Skeletal muscle tissue (tissue), 4 donors: Measurements from ENCODE around the gene XKRX. TPM values are rescaled to one million over a fixed set of nuclear protein-coding genes. Genes with fewer than 3 reads are reported as not detected.

ENCODE experiments used
- H3K27ac ChIP-seq: one replicate; pipeline ENCODE4 v1.7.0; 2013; ENCODE audit warnings: mild to moderate bottlenecking, low read depth, low read length, inconsistent platforms
- H3K27me3 ChIP-seq, 3 donors: one replicate each; pipeline ENCODE4 v1.7.0; 2013; ENCODE audit warnings: low read length in 3 of 3; ENCODE audit not compliant: control insufficient read depth in 3 of 3, insufficient read depth in 3 of 3
- H3K36me3 ChIP-seq, 3 donors: one replicate each; pipeline ENCODE4 v1.7.0; 2013; ENCODE audit warnings: low read length in 3 of 3; ENCODE audit not compliant: control insufficient read depth in 3 of 3, insufficient read depth in 3 of 3
- H3K4me1 ChIP-seq, 3 donors: one replicate each; pipeline ENCODE4 v1.7.0; 2013; ENCODE audit warnings: low read length in 3 of 3, mild to moderate bottlenecking in 3 of 3; ENCODE audit not compliant: control insufficient read depth in 3 of 3, insufficient read depth in 3 of 3
- H3K4me3 ChIP-seq, 3 donors: one replicate each; pipeline ENCODE4 v1.7.0; 2013; ENCODE audit warnings: low read length in 3 of 3
- H3K9ac ChIP-seq, 3 donors: one replicate each; pipeline ENCODE4 v1.7.0; 2013; ENCODE audit warnings: low read length in 3 of 3, mild to moderate bottlenecking in 3 of 3, moderate library complexity in 2 of 3, low read depth in 1 of 3
- H3K9me3 ChIP-seq, 3 donors: one replicate each; pipeline ENCODE4 v1.7.0; 2013; ENCODE audit warnings: low read length in 3 of 3; ENCODE audit not compliant: control insufficient read depth in 3 of 3
- total RNA-seq: library from RNA; depleted of rRNA; stranded (reverse); fragments of >200 nt; gene quantifications from one replicate; pipeline ENCODE4 v1.2.3, GENCODE V29; 2014
- donor health status: Osteomylitis.

XKRX gene
- total RNA-seq, 1 donor from 2014 or later = under 0.01 TPM

- Histone ChIP-seq H3K27ac (no peak overlapping the region), H3K4me3 (no peak overlapping the region), H3K9me3 (peaks cover 0 to 2% (median 0%) of the 10 kb centered on the region in 3 donors), H3K4me1 (no peaks in the 10 kb centered on the region), H3K36me3 (no peaks in the 10 kb centered on the region), H3K27me3 (no peaks in the 10 kb centered on the region), H3K9ac (no peak overlapping the region)
Observed at GRCh38 chrX:100905620-100906019, 23.1 kb downstream of the XKRX start.

DNA sequence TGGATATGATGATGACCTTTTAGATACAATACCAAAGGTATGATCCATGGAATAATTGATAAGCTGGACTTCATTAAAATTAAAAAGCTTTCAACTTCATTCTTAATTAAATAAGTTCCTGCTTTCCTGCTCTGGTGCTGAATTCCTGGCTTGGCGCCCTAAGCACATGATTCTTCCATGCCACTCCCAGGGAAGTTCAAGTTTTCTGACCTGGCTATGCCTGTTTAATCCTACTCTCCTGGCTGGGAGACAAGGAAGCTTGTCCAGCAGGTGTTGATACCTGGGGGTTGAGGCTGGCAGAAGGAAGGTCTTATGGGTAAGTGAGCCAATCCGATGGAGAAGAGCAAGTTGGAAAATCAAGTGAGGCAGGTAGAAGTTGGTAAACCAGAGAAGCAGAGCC, 24.3 kb downstream of the XKRX start:
- Histone ChIP-seq H3K9me3 (peaks cover 0 to 2% (median 0%) of the 10 kb centered on the region in 3 donors), H3K4me3 (no peak overlapping the region), H3K27me3 (no peaks in the 10 kb centered on the region), H3K36me3 (no peaks in the 10 kb centered on the region), H3K4me1 (no peaks in the 10 kb centered on the region), H3K9ac (no peak overlapping the region), H3K27ac (no peak overlapping the region)

DNA sequence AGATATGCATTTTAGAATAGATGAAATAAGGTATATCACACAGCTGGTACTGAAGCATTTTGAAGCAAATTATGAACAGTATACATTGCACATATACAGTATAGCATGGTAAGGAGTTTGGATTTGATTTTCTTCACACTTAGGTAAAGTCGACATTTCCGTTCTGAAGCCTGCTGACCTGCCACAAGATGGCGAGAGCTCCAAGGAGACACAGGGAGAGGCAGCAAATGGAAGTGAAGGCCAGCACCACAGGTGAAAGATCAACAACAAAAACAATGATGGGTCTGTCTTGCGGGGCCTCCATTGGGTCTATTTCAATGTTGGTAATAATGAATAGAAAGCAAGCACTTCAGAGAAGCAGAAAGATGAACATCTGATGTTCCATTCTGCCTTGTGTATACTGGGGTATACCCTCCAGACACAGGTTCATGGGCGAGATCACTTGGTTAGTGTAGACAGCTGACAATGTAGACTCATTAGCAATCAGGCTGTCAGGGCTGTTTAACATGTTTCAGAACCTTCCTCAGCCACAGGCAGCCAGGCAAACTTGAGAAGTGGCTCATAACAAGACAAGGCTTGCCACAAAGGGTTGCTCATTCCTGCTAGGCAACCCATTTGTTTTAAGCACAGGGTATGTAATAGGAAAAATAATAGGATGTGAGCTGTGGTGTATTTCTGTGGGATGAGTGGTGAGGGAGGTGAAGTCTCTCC, 33.2 kb downstream of the XKRX start:
- no peaks in the 10 kb centered on the region for H3K4me1 ChIP-seq
- no peaks in the 10 kb centered on the region for H3K36me3 ChIP-seq
- no peaks in the 10 kb centered on the region for H3K27me3 ChIP-seq
- H3K9me3 ChIP-seq = no peaks in the 10 kb centered on the region
- H3K27ac ChIP-seq = no peak overlapping the region
- H3K9ac ChIP-seq = no peak overlapping the region
- no peak overlapping the region for H3K4me3 ChIP-seq

DNA sequence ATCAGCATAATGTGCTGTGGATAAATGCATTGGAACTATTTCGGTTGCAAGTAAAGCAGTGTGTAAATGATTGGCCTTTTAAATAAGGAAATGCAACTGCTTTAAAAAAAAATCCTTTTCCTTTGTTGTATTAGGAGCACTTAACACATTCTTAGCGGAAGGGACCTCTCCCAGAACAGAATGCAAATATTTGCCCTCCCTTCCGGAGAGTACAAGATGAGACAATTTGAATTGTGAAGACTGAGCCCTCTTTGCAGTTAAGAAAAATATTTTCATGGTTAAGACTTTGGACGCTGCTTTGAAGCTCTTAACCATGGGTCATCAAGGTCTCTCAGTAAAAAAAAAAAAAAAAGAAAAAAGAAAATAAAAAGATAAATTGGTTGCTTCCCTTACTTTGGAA, 45.1 kb downstream of the XKRX start:
- no peaks in the 10 kb centered on the region for H3K36me3 ChIP-seq
- H3K27ac ChIP-seq = no peak overlapping the region
- no peak overlapping the region for H3K4me3 ChIP-seq
- no peak overlapping the region for H3K9ac ChIP-seq
- H3K4me1 ChIP-seq = no peaks in the 10 kb centered on the region
- H3K27me3 ChIP-seq = no peaks in the 10 kb centered on the region
- H3K9me3 ChIP-seq = no peaks in the 10 kb centered on the region

DNA sequence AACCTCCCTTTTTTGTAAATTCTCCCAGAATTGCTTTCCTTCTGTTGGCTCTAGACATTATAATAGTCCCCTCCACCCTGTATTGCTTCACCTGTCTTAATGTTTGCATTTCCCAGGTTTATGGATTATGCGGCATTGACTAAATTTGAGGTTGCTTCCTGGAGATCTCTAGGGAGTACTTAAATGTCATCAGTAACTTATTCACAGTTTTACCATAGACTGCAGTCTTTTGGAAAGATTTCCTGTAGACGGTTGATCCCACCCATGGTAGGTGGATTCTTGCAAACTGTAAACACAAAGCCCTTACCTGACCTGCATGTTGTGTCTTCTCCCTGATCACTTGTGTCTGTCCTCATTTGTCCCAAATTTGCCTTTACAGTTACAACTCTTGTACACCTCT, 48.3 kb downstream of the XKRX start:
- Histone ChIP-seq H3K4me1 (no peaks in the 10 kb centered on the region), H3K9me3 (no peaks in the 10 kb centered on the region), H3K36me3 (no peaks in the 10 kb centered on the region), H3K27ac (no peak overlapping the region), H3K9ac (no peak overlapping the region), H3K27me3 (no peaks in the 10 kb centered on the region), H3K4me3 (no peak overlapping the region)

GRCh38 chrX:100874325-100874724, 54.4 kb downstream of the XKRX start, which contains the start of gene NOX1:
Gene NOX1, minus strand, starts transcription at chrX:100874359. Its CDS starts 220 bp downstream, at chrX:100874139.
- Histone ChIP-seq H3K27ac (no peak within 1 kb of the TSS), H3K9me3 (no peaks in the 10 kb centered on the region), H3K4me1 (no peaks in the 10 kb centered on the region), H3K27me3 (no peaks in the 10 kb centered on the region), H3K4me3 (no peak within 1 kb of the TSS), H3K9ac (no peak within 1 kb of the TSS), H3K36me3 (no peaks in the 10 kb centered on the region)

DNA sequence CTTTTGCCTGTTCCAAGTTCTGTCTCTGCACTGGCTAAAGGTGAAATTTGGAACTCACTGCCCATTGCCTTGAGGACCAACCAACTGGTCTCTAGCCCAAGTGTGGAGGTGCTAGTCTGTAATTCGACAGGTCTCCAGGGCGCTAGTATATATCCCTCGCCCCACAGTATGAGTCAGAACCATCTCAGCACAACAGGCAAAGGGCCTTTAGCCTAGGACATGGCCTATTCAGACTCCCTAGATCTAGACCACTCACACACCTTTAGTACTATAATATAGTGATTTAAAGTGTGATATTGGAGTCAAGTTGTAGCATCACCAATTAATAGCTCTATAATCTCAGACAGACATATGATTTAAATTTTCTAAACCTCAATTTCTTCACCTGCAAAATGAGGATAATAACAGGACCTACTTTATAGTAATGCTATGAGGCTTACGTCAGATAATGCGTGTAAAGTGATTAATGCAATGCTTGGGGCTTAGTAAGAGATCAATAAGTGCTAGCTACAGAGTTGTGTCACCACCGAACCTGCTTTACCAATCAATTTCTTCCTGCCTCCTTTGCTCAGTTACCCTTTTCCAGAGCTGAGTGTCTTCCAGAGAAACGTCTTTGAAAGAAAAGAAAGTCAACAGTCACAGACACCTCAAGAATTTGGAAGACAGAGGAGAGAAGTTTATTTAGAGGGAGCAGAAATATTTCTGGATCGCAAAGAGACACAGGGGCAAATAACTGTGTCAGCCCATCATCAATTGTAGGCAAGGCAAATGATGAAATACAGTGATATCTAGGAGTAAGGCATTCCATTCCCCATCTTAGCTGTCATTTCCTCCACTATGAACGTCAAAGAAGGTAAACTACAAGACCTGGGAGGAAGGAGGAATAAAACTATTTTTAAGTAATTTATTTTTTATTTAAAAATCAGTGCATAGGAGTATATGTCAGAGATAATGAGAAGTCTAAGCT, 56.8 kb downstream of the XKRX start:
- no peak overlapping the region for H3K4me3 ChIP-seq
- no peaks in the 10 kb centered on the region for H3K9me3 ChIP-seq
- no peaks in the 10 kb centered on the region for H3K4me1 ChIP-seq
- no peak overlapping the region for H3K9ac ChIP-seq
- H3K36me3 ChIP-seq = no peaks in the 10 kb centered on the region
- H3K27me3 ChIP-seq = no peaks in the 10 kb centered on the region
- no peak overlapping the region for H3K27ac ChIP-seq

- Histone ChIP-seq H3K9me3 (no peaks in the 10 kb centered on the region), H3K36me3 (no peaks in the 10 kb centered on the region), H3K4me3 (no peak overlapping the region), H3K27ac (no peak overlapping the region), H3K4me1 (no peaks in the 10 kb centered on the region), H3K27me3 (no peaks in the 10 kb centered on the region), H3K9ac (no peak overlapping the region)
Observed at GRCh38 chrX:100870527-100870926, 58.2 kb downstream of the XKRX start.

- H3K27ac ChIP-seq = no peak overlapping the region
- H3K36me3 ChIP-seq = no peaks in the 10 kb centered on the region
- no peak overlapping the region for H3K9ac ChIP-seq
- H3K4me1 ChIP-seq = no peaks in the 10 kb centered on the region
- no peak overlapping the region for H3K4me3 ChIP-seq
- no peaks in the 10 kb centered on the region for H3K9me3 ChIP-seq
- H3K27me3 ChIP-seq = no peaks in the 10 kb centered on the region
Observed at GRCh38 chrX:100868273-100868672, 60.4 kb downstream of the XKRX start.
